ENCODE measurements around the gene NECAP2.
"Not testable (repeated sequence)": the region's sequence is repeated elsewhere in the genome, so short reads cannot be mapped to it uniquely, and the experiment has no call there.

Gene NECAP2

GRCh38 chr1:16450863-16451481 is 10.4 kb downstream of the NECAP2 start:
- Histone ChIP-seq H3K4me3 (replicated peaks; ENCODE audit: insufficient read depth, low read length) (no peak overlapping the region), H3K27ac (replicated peaks) (no peak overlapping the region), H3K27me3 (ENCODE audit: insufficient read depth, poor library complexity, severe bottlenecking) (no peaks in the 10 kb centered on the region)
- DNase-seq (ENCODE audit: low read depth in 1 of 2, low spot score in 1 of 2) = no peak
- TF ChIP-seq POLR2AphosphoS5 (IDR thresholded peaks at IDR 0.05; ENCODE audit: low read depth) (no peak), GABPA (IDR thresholded peaks at IDR 0.05; ENCODE audit: low read depth) (no peak), SPI1 (IDR thresholded peaks at IDR 0.05; ENCODE audit: borderline replicate concordance, low read depth) (no peak), REST (IDR thresholded peaks at IDR 0.05; ENCODE audit: insufficient replicate concordance, low read depth) (no peak), CTCF (IDR thresholded peaks at IDR 0.05; ENCODE audit: insufficient read depth, low read length) (no peak)

GRCh38 chr1:16451841-16452528 is 11.5 kb downstream of the NECAP2 start:
- no peaks in the 10 kb centered on the region for H3K27me3 ChIP-seq (ENCODE audit: insufficient read depth, poor library complexity, severe bottlenecking)
- TF ChIP-seq GABPA (IDR thresholded peaks at IDR 0.05; ENCODE audit: low read depth) (no peak), REST (IDR thresholded peaks at IDR 0.05; ENCODE audit: insufficient replicate concordance, low read depth) (no peak), POLR2AphosphoS5 (IDR thresholded peaks at IDR 0.05; ENCODE audit: low read depth) (no peak), CTCF (IDR thresholded peaks at IDR 0.05; ENCODE audit: insufficient read depth, low read length) (no peak), SPI1 (IDR thresholded peaks at IDR 0.05; ENCODE audit: borderline replicate concordance, low read depth) (no peak)
- H3K4me3 ChIP-seq (replicated peaks; ENCODE audit: insufficient read depth, low read length) = no peak overlapping the region
- no peak for DNase-seq (ENCODE audit: low read depth in 1 of 2, low spot score in 1 of 2)
- no peak overlapping the region for H3K27ac ChIP-seq (replicated peaks)

GRCh38 chr1:16454909-16455308 is 14.4 kb downstream of the NECAP2 start:
- not testable (repeated sequence) for H3K27me3 ChIP-seq (ENCODE audit: insufficient read depth, poor library complexity, severe bottlenecking); H3K27ac ChIP-seq (replicated peaks); H3K4me3 ChIP-seq (replicated peaks; ENCODE audit: insufficient read depth, low read length); DNase-seq (ENCODE audit: low read depth in 1 of 2, low spot score in 1 of 2)

- H3K27ac ChIP-seq (replicated peaks); DNase-seq (ENCODE audit: low read depth in 1 of 2, low spot score in 1 of 2): not testable (repeated sequence)
Measured at GRCh38 chr1:16456151-16456550, 15.6 kb downstream of the NECAP2 start.

GRCh38 chr1:16458831-16459230 is 18.3 kb downstream of the NECAP2 start:
- H3K27ac ChIP-seq (replicated peaks) = no peak overlapping the region
- DNase-seq (ENCODE audit: low read depth in 1 of 2, low spot score in 1 of 2) = no peak
- TF ChIP-seq REST (IDR thresholded peaks at IDR 0.05; ENCODE audit: insufficient replicate concordance, low read depth) (no peak), CTCF (IDR thresholded peaks at IDR 0.05; ENCODE audit: insufficient read depth, low read length) (no peak), GABPA (IDR thresholded peaks at IDR 0.05; ENCODE audit: low read depth) (no peak), SPI1 (IDR thresholded peaks at IDR 0.05; ENCODE audit: borderline replicate concordance, low read depth) (no peak)
- no peak overlapping the region for H3K4me3 ChIP-seq (replicated peaks; ENCODE audit: insufficient read depth, low read length)
- H3K27me3 ChIP-seq (ENCODE audit: insufficient read depth, poor library complexity, severe bottlenecking) = no peaks in the 10 kb centered on the region

More at GRCh38 chr1:16456151-16456550, 15.6 kb downstream of the NECAP2 start:
- H3K27me3 ChIP-seq (ENCODE audit: insufficient read depth, poor library complexity, severe bottlenecking); H3K4me3 ChIP-seq (replicated peaks; ENCODE audit: insufficient read depth, low read length): not testable (repeated sequence)
